ENCODE results near the gene AGAP2.
A peak's percentile ranks its signal among the peaks of the same experiment; 100 is the strongest.

AGAP2 gene

GRCh38 chr12:57752668-57753000 lies 14.1 kb upstream of the AGAP2 start:
- no peak for DNase-seq

- peak; percentile 97 to 98 for DNase-seq
Measured at GRCh38 chr12:57751788-57752667, 13.5 kb upstream of the AGAP2 start, which contains the start of gene CDK4. Gene CDK4 (minus strand): TSS chr12:57752310. CDS start chr12:57751717, 593 bp downstream.

DNA sequence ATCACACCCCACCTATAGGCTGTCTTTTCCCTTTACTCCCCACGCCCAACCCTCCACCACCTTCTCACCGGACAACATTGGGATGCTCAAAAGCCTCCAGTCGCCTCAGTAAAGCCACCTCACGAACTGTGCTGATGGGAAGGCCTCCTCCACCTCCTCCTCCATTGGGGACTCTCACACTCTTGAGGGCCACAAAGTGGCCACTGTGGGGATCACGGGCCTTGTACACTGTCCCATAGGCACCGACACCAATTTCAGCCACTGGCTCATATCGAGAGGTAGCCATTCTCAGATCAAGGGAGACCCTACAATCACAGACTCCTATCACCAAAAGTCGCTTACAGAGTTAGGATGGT lies 12.9 kb upstream of the AGAP2 start:
- DNase-seq, result no peak

DNA sequence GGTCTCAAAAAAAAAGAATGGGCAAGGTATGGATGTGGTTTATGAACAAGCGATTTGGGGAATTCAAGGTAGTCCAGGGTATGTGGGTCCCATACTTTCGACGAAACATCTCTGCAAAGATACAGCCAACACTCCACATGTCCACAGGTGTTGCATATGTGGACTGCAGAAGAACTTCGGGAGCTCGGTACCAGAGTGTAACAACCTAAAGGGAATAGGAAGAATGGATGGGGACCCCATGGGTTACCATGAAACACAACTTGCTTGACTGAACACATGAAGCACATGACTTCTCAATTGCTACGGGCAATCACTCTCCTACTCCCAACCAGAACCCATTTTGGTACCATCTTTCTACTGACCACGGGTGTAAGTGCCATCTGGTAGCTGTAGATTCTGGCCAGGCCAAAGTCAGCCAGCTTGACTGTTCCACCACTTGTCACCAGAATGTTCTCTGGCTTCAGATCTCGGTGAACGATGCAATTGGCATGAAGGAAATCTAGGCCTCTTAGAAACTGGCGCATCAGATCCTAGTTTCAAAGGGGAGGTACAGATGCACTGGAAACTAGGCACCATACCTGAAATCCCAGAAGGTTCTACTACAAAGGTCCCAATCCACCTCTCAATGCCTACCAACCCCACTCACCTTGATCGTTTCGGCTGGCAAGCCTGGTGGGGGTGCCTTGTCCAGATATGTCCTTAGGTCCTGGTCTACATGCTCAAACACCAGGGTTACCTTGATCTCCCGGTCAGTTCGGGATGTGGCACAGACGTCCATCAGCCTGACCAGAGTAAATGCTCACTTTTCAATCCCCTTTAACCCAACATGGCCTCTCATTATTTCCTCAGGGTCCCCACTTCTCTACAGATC lies 12.3 kb upstream of the AGAP2 start:
- DNase-seq, result no peak

DNA sequence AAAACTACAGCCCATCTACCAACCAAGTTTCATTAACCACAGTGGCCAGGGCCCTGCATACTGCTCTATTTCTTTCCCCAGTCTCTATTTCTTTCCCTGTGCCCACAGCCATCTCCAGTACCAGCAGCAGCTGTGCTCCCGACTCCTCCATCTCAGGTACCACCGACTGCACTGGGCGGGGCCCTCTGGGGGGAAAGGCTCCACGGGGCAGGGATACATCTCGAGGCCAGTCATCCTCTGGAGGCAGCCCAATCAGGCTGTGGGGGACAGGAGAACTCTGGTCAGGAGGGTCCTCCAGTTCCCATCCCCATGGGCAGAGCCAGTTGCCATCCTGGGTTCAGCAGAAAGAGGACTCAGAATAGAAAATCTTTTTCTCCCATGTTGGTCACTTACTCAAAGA lies 10.5 kb upstream of the AGAP2 start:
- DNase-seq, result no peak

DNA sequence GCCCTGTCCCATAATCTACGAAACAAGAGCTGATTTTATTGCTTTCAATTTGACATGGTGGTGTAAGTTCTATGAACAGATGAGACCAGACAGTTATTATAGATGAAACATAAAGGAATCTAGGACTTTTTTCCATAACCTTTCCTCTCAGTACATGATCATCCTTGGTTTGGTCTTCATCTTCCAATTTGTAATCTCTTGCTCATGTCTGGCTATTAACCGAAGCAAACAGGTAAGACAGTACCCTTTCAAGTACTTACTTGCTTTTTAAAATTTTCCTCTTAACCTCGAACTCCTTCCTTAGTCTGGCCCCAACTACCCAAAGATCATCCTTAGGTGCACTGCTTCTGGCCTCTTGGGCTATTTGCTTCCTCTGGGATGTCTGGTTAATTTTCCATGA lies 7.5 kb upstream of the AGAP2 start:
- DNase-seq, result no peak

DNA sequence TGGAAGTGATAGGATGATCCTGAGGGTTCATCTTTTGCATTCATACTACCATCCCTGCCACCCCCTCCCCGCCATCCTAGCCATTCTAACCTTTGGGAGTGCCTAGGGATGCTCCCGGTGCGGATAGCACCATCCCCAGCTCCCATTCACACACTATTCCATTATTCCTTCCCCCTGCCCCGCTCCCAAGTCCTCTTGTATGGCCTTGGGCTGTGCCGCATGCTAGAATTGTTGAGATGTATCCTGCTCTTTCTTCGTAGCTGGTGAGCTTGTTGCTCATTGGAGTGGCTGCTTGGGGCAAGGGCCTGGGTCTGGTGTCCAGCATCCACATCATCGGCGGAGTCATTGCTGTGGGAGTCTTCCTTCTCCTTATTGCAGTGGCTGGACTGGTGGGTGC lies 6.9 kb upstream of the AGAP2 start:
- DNase-seq, result peak in 1 of 2 donors; percentile 28

DNA sequence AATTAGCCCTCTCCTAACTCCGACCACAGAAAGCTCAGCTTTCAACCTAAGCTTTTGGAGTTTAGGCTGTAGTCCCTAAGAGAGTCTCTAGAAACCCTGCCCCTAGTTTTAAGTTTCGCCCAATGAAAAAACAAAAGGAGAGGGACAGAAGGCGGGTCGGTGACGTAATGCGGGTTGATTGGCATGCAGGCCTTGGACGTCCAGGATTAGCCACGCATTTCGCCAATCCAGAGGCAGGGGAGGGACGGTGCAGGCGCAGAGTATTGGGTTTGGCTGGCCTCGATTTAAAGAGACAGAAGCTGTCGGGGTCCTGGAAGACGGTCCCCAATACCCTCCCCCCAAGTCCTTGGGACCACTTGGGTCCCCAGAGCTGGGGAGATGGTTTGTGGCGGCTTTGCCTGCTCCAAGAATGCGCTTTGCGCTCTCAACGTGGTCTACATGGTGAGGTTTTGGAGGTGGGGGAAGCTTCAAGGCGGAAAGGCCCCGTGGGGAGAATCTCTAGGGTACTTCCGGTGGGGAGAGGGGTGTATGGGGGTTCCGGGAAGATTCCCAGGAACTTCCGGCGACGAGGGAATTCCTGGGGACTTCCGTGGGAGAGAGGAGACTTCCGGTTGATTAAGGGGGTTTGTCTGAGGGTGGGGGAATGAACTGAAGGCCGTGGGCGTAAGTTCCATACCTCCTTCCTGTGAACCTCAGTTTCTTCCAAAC lies 6.4 kb upstream of the AGAP2 start, which contains the start of gene TSPAN31:
TSPAN31 (plus strand) TSS at position 263 of the 708 bp plus-strand sequence; CDS start at position 379, 116 bp downstream.
- DNase-seq, result peak; percentile 94 to 95

- peak; percentile 78 to 79 for DNase-seq
Measured at GRCh38 chr12:57744194-57744776, 5.7 kb upstream of the AGAP2 start.

GRCh38 chr12:57743769-57744168 lies 5.2 kb upstream of the AGAP2 start:
- no peak for DNase-seq

- peak; percentile 78 to 81 for DNase-seq
Measured at GRCh38 chr12:57741844-57742738, 3.5 kb upstream of the AGAP2 start.

- no peak for DNase-seq
Measured at GRCh38 chr12:57741413-57741789, 2.9 kb upstream of the AGAP2 start.

- DNase-seq, result peak; percentile 72 to 73
Measured at GRCh38 chr12:57740656-57741412, 2.3 kb upstream of the AGAP2 start.

DNA sequence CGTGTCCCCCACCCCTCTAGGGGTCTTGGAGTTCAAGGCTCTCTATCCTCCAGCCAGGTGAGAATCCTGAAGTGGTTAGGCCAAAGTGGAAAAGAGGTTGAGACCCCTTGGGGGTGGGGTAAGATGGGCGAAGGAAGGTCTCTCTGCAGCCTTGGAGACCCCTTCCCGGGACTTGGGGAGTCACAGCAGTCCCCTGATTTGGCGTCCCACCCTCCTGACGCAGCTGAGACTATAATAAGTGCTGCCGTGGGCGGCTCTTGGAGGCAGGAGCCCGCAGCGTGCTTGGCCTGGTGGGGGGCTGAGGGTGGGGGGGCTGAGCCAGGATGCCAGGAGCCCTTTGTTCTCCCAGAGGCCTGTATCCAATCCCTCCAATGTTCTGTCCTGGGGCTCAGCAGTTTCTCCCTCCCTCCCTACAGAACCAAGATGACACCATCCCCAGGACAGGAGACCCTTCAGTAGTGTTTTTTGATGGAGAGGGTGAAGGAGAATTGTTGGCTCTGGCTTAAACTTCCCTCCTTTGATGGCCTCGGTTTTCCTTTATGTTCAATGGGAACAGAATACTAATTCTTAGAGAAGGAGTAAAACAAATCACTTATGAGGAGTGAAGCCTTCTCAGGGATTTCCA lies 1.5 kb upstream of the AGAP2 start:
- no peak for DNase-seq

DNA sequence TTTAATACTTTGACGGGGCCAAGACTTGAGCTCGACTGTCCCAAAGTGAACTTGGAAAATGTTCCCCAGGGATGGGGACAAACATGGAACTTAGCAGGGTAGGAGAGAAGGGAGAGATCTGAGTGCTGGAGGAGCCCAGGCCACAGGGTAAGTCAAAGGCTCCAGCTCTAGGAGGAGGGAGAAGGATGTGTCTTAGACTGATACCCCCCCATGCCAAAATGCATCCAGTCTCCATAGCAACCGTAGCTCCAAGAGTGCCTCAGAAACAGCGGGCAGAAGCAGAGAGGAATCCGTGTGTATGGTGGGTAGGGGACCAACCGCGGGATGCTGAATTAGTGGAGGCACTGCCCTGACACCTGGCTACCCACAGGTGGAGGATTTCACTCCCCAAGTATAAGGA lies 845 bp upstream of the AGAP2 start:
- DNase-seq, result no peak

DNA sequence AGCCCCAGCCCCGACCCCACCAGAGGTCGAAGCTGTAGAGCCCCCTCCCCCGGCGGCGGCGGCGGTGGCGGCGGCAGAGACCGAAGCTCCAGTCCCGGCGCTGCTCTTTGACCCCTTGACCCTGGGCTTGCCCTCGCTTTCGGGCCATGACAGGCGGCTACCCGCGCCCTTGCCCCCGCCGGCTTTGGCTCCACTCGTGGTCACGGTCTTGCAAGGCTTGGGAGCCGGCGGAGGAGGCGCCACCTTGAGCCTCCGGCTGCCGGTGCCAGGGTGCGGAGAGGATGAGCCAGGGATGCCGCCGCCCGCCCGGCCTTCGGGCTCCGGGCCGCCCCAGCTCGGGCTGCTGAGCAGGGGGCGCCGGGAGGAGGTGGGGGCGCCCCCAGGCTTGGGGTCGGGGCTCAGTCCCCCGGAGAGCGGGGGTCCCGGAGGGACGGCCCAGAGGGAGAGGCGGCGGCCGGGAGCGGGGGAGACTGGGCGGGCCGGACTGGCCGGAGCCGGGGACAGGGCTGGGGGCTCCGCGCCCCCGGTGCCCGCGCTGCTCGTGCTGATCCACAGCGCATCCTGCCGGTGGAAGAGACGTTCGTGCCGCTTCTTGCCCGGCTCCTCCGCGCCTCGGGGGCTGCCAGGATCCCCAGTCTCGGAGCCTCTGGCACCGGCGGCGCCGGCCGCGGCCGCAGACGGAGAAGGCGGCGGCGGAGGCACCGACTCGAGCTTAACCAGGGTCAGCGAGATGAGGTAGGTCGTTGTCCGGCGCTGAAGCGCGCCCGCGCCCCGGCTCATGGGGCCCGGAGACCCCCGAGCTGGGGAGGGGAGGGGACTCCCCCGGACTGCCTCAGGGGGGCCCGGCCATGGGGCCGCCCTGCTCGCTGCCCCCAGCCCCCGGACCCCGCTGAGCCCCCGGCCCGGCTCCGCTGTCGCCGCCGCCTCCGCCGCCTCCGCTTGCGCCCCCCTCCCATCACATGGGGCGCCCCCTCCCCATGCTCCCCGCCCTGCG lies 778 bp downstream of the AGAP2 start:
- no peak for DNase-seq

- DNase-seq, result no peak
Measured at GRCh38 chr12:57736741-57737466, 1.6 kb downstream of the AGAP2 start.

DNA sequence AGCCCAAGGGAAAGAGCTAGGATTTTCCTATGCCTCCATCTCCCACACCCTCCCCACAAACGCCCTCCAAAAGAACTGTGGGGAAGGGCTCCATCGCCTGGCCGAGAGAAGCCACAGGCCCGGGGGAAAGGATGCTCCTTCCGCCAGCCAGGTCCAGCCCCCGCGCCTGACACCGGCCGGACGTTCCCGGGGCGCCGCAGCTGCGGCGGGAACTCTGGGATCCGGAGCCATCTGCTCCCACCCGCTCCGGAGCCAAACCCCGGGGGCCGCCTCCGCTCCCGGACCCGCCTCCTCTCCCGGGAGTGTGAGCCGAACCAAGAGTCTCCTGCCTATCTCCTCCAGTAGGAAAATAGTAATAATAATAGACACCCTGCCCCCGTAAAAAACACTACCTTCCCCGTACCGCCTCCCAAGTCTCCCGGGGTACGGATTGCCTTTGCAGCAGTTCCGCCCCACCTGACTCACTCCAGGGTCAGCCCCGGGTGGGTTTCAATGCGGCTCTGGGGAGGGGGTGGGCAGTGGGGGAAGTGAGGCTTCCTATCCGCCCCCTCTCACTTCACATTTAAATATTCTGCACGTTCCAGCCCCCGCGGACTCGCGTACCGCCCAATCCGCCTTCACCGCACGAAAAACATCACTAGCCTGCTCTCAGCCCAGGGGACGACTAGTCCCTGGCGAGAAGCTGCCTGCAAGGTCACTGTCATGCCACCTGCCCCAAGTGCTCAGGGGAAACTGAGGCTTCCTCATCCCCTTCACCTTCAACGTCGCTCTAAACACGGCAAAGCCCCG lies 2.4 kb downstream of the AGAP2 start:
- DNase-seq, result no peak

Data from stimulated activated CD4-positive, alpha-beta T cell treated with anti-CD3 and anti-CD28 coated beads, Interleukin-2, amount 100 ng/mL, for 24 hours (primary cell).